Measurements from ENCODE around the gene ANGPTL2. TPM values are rescaled to one million over a fixed set of nuclear protein-coding genes. Genes with fewer than 3 reads are reported as not detected.

Gene ANGPTL2
- total RNA-seq, 1 donor from 2014 or later, result not detected

GRCh38 chr9:127083138-127083980 lies 39.1 kb downstream of the ANGPTL2 start:
- Mint-ChIP-seq H3K36me3 (ENCODE audit: low read depth) (no peaks in the 10 kb centered on the region), H3K27ac (no peak overlapping the region), H3K9me3 (no peaks in the 10 kb centered on the region), H3K4me1 (peaks cover 8% of the 10 kb centered on the region), H3K27me3 (peaks cover 16% of the 10 kb centered on the region), H3K4me3 (no peak overlapping the region)
- intact Hi-C loops (cut with micrococcal nuclease), result no loop called here
- DNase-seq, result no peak

- Mint-ChIP-seq H3K27me3 (peaks cover 26% of the 10 kb centered on the region), H3K27ac (no peak overlapping the region), H3K9me3 (no peaks in the 10 kb centered on the region), H3K4me1 (peaks cover 8% of the 10 kb centered on the region), H3K4me3 (no peak overlapping the region), H3K36me3 (ENCODE audit: low read depth) (no peaks in the 10 kb centered on the region)
- no peak for DNase-seq
- intact Hi-C loops (cut with micrococcal nuclease), result no loop called here
These were observed 40.9 kb downstream of the ANGPTL2 start for GRCh38 chr9:127081250-127082185.

- H3K9me3 Mint-ChIP-seq, result no peaks in the 10 kb centered on the region
- no peak overlapping the region for H3K4me3 Mint-ChIP-seq
- intact Hi-C loops (cut with micrococcal nuclease), result no loop called here
- H3K36me3 Mint-ChIP-seq (ENCODE audit: low read depth), result no peaks in the 10 kb centered on the region
- H3K27ac Mint-ChIP-seq, result no peak overlapping the region
- peaks cover 6% of the 10 kb centered on the region for H3K4me1 Mint-ChIP-seq
- no peak for DNase-seq
- peaks cover 31% of the 10 kb centered on the region for H3K27me3 Mint-ChIP-seq
These were observed 42.8 kb downstream of the ANGPTL2 start for GRCh38 chr9:127079446-127080140.

- H3K27me3 Mint-ChIP-seq, result peaks cover 34% of the 10 kb centered on the region
- no peak overlapping the region for H3K4me3 Mint-ChIP-seq
- H3K36me3 Mint-ChIP-seq (ENCODE audit: low read depth), result no peaks in the 10 kb centered on the region
- no peak for DNase-seq
- peaks cover 2% of the 10 kb centered on the region for H3K4me1 Mint-ChIP-seq
- H3K27ac Mint-ChIP-seq, result no peak overlapping the region
- intact Hi-C loops (cut with micrococcal nuclease), result no loop called here
- H3K9me3 Mint-ChIP-seq, result no peaks in the 10 kb centered on the region
These were observed 43.4 kb downstream of the ANGPTL2 start for GRCh38 chr9:127078988-127079387.

GRCh38 chr9:127078336-127078735 lies 44.1 kb downstream of the ANGPTL2 start:
- no peak overlapping the region for H3K4me3 Mint-ChIP-seq

GRCh38 chr9:127077644-127077946 lies 44.8 kb downstream of the ANGPTL2 start:
- peaks cover 3% of the 10 kb centered on the region for H3K9me3 Mint-ChIP-seq
- peaks cover 2% of the 10 kb centered on the region for H3K4me1 Mint-ChIP-seq
- no peaks in the 10 kb centered on the region for H3K36me3 Mint-ChIP-seq (ENCODE audit: low read depth)
- no peak for DNase-seq
- no peak overlapping the region for H3K27ac Mint-ChIP-seq
- intact Hi-C loops (cut with micrococcal nuclease), result no loop called here
- H3K4me3 Mint-ChIP-seq, result no peak overlapping the region
- peaks cover 34% of the 10 kb centered on the region for H3K27me3 Mint-ChIP-seq

More at GRCh38 chr9:127078336-127078735, 44.1 kb downstream of the ANGPTL2 start:
- no peaks in the 10 kb centered on the region for H3K9me3 Mint-ChIP-seq
- H3K27ac Mint-ChIP-seq, result no peak overlapping the region
- intact Hi-C loops (cut with micrococcal nuclease), result no loop called here
- DNase-seq, result no peak
- no peaks in the 10 kb centered on the region for H3K36me3 Mint-ChIP-seq (ENCODE audit: low read depth)
- peaks cover 34% of the 10 kb centered on the region for H3K27me3 Mint-ChIP-seq
- peaks cover 2% of the 10 kb centered on the region for H3K4me1 Mint-ChIP-seq

- H3K4me3 Mint-ChIP-seq, result no peak overlapping the region
- no peaks in the 10 kb centered on the region for H3K36me3 Mint-ChIP-seq (ENCODE audit: low read depth)
- intact Hi-C loops (cut with micrococcal nuclease), result no loop called here
- H3K9me3 Mint-ChIP-seq, result peaks cover 3% of the 10 kb centered on the region
- H3K4me1 Mint-ChIP-seq, result peaks cover 2% of the 10 kb centered on the region
- DNase-seq, result no peak
- peaks cover 36% of the 10 kb centered on the region for H3K27me3 Mint-ChIP-seq
- H3K27ac Mint-ChIP-seq, result no peak overlapping the region
These were observed 45.4 kb downstream of the ANGPTL2 start for GRCh38 chr9:127076860-127077643.

- DNase-seq, result no peak
- Mint-ChIP-seq H3K4me1 (peaks cover 2% of the 10 kb centered on the region), H3K9me3 (peaks cover 3% of the 10 kb centered on the region), H3K27me3 (peaks cover 41% of the 10 kb centered on the region), H3K27ac (no peak overlapping the region), H3K36me3 (ENCODE audit: low read depth) (no peaks in the 10 kb centered on the region), H3K4me3 (no peak overlapping the region)
- intact Hi-C loops (cut with micrococcal nuclease), result no loop called here
These were observed 46.6 kb downstream of the ANGPTL2 start for GRCh38 chr9:127075624-127076372.

GRCh38 chr9:127074561-127075548 lies 47.6 kb downstream of the ANGPTL2 start:
- intact Hi-C loops (cut with micrococcal nuclease), result no loop called here
- H3K36me3 Mint-ChIP-seq (ENCODE audit: low read depth), result no peaks in the 10 kb centered on the region
- no peak for DNase-seq
- no peak overlapping the region for H3K27ac Mint-ChIP-seq
- peaks cover 3% of the 10 kb centered on the region for H3K9me3 Mint-ChIP-seq
- peaks cover 2% of the 10 kb centered on the region for H3K4me1 Mint-ChIP-seq
- H3K27me3 Mint-ChIP-seq, result peaks cover 39% of the 10 kb centered on the region
- H3K4me3 Mint-ChIP-seq, result no peak overlapping the region

GRCh38 chr9:127067603-127068220 lies 54.7 kb downstream of the ANGPTL2 start:
- Mint-ChIP-seq H3K36me3 (ENCODE audit: low read depth) (no peaks in the 10 kb centered on the region), H3K27me3 (peaks cover 12% of the 10 kb centered on the region), H3K4me3 (no peak overlapping the region), H3K9me3 (no peaks in the 10 kb centered on the region), H3K4me1 (no peaks in the 10 kb centered on the region), H3K27ac (no peak overlapping the region)
- intact Hi-C loops (cut with micrococcal nuclease), result no loop called here
- no peak for DNase-seq

- intact Hi-C loops (cut with micrococcal nuclease), result no loop called here
- DNase-seq, result no peak
- Mint-ChIP-seq H3K4me3 (no peak overlapping the region), H3K36me3 (ENCODE audit: low read depth) (no peaks in the 10 kb centered on the region), H3K4me1 (no peaks in the 10 kb centered on the region), H3K27ac (no peak overlapping the region), H3K27me3 (peaks cover 9% of the 10 kb centered on the region), H3K9me3 (no peaks in the 10 kb centered on the region)
These were observed 55.6 kb downstream of the ANGPTL2 start for GRCh38 chr9:127066851-127067136.
